Stimulated activated CD8-positive, alpha-beta memory T cell treated with anti-CD3 and anti-CD28 coated beads, Interleukin-7, amount 100 ng/mL, for 4 hours (primary cell): ENCODE results near the gene KIAA1755.

ENCODE experiments used
- DNase-seq, 2 donors: peaks; one replicate each; pipeline ENCODE4 v3.0.0-alpha.2; 2020; ENCODE audit warnings: low read depth in 2 of 2

The KIAA1755 gene

GRCh38 chr20:38184101-38184500 lies 76.4 kb downstream of the KIAA1755 start:
- no peak for DNase-seq

- no peak for DNase-seq
Observed at GRCh38 chr20:38181971-38182370, 78.6 kb downstream of the KIAA1755 start.

GRCh38 chr20:38181207-38181801 lies 79.2 kb downstream of the KIAA1755 start:
- no peak for DNase-seq

DNA sequence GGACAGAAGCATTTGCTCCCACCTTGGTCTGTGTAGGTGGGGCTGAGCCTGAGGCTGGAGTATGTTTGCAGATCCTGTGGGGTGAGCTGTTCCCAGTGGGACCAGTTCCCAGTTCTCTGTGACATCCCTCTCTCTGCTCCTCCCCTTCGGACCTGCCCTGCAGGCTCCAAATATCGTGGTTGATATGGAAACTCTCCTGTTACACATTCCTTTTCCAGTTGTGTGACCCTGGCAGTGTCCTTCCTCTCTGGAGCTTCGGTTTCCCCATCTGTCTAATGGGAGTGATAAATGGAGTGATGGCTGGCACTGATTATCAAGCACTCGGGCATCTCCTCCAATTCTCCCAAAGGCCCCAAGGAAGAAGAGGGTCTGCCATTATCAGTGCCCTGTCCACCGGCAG lies 79.8 kb downstream of the KIAA1755 start:
- DNase-seq, result no peak

- DNase-seq, result no peak
Observed at GRCh38 chr20:38179846-38180245, 80.7 kb downstream of the KIAA1755 start.

GRCh38 chr20:38178581-38178980 lies 82.0 kb downstream of the KIAA1755 start:
- no peak for DNase-seq

GRCh38 chr20:38178065-38178491 lies 82.5 kb downstream of the KIAA1755 start:
- DNase-seq, result no peak

DNA sequence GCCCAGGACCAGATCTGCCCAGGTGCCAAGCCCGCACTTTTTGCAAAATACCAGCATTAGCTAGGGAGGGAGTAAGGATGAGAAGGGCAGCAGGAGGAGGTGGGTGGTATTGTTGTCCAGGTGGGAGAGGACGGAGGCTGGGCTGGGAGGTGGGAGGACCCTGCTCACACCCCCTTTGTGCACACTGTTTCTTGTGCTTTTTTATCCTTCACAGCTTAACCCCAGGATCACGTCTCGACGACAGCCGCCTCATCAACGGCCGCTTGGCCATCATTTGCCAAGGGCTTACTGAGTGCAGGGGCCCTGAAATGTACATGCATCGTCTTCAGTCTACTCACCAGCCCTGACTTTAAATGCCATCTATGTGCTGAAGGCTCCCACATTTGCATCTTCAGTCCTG lies 83.3 kb downstream of the KIAA1755 start:
- DNase-seq, result no peak

GRCh38 chr20:38175304-38176180 lies 85.0 kb downstream of the KIAA1755 start:
- DNase-seq, result no peak

DNA sequence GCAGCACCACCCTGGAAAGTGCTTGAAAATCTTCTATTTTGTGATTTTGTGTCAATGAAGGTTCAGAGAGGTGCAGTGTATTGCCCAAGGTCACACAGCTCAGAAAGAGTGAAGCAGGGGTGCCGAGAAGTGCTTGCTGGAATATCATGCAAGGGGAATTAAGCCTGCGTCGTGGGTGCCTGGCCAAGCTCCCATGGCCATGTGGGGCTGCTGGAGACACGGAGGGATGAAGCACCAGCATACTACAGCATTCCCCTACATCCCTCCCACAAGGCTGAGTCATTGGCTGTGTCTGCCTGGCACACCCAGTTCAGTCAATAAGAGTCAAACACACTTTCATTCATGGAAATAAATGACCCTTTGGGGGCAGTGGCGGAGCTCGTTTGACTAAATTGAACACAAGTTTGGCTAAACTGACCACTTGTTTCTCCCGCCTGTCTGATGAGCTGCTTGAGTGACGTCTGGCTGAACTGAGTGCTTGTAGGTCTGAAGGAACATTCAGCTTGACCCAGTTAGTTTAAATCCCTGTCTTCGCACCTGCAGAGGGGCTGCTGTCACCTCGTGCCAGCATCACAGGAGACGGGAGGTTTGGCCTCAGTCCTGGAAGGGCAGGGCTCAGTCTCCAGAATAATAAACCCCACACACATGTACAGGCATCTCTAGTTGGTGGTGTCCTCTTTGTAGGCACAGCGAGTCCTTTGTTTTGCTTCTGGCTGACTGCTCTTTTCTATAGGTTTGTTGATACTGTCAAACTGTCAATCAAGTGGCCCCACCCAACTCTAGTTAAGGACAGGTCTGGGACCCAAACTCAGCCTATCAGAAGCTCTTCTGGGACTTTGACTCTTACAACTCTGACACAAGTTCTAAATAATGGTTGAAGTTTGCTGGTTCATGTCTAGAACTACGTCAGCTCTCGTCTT lies 87.0 kb downstream of the KIAA1755 start:
- DNase-seq, result no peak

DNA sequence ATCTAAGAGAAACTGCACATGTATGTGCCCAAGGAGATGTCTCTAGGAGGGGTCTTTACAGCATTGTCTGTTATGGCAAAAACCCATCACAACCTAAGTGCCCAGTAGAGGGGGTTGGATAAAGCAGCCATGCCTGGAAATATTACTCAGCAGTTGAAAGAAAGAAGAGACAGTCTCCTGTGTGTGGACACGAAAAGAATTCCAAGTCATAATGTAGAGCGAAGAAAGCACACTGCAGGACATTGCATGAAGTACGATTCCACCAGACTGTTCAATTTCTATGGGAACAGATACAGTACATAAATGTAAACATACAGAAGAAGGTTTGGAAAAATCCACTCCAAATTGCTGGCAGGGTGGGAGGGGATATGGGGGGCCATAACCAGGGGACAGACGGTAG lies 88.1 kb downstream of the KIAA1755 start:
- DNase-seq, result no peak

- DNase-seq, result no peak
Observed at GRCh38 chr20:38171675-38172043, 88.9 kb downstream of the KIAA1755 start.

DNA sequence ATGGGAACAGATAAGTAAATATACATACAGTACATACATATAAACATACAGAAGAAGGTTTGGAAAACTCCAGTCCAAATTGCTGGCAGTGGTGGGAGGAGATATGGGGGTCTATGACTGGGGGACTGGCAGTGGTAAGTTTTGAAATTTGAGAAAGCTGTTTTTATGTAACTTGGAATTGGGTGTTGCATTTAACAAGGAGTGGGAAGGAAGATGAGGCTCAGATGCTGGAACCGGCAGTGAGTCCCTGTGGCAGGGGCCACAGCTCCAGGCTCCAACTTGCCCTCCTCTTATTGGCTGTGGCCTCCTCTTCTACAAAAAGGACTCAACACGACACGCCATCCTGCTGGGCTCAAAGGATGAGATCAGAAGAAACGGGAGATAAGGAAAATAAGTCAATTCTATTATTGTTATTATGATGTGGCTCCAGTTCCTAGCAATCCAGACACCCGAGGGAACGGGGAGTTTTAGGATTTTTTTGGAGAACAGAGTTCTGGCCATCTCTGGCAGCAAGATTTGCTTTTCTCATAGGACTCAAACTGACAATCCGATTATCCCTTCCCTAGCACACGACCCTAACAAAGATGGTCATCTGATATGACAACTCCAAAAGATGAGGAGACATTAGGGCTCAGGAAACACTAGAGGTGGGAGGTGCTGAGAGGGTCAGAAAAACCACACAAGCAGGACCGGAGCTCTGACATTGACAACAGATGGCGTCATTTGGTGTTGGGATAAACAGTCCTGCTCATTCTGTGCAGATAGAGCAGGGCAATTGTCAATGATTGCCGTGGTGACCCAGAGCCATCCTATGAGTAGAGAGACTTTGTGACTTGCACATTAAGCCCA lies 89.5 kb downstream of the KIAA1755 start:
- no peak for DNase-seq

DNA sequence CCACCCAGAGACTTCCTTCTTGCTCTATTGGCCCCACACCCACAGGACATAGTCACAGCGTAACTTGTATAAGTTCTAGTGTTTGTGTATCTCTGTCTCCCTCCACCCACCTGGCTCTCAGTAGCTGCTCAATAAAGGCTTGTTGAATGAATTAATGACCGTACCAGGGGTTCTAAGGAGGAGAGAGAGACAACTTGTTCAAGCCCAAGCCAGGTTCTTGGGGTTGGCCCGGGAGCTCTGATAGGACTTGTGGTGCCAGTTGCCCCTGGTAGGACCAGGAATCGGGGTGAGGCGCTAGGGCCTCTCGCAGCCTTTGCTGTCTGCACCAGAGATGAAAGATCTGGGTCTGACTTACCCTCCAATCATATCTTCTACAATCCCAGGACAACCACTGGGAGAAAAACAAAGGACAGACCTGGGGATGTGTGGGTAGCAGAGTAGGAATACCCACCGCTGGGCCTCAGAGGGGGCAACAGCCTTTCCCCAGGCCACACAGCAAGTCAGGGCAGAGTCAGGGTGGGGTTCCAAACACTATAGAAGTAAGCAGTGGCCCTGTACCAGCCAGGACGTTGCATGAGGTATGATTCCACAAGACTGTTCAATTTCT lies 90.2 kb downstream of the KIAA1755 start:
- no peak for DNase-seq

DNA sequence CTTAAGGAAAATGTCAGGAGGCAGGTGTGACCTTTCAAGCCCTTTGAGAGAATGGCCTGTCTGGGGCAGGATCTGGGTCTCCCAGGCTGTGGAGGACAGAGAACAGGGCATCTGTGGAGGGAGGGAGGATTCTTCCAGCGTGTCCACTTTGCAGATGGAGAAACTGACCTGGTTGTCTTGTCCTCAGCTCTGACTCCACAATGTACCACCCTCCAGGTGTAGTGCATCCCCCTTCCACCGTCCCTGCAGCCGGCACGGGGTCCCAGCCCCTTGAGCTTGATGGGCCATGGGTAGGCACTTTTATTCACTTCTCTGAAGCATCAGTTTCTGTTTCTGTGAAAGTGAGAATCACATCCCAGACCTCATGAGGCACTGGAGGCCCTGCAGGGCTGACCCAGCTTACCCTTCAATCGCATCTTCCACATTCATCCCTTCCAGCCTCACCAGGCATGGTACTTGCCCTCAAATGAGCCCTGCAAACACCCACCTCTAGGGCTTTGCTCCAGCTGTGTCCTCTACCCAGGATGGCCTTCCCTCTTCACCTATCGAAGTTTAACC lies 90.8 kb downstream of the KIAA1755 start:
- DNase-seq, result no peak

DNA sequence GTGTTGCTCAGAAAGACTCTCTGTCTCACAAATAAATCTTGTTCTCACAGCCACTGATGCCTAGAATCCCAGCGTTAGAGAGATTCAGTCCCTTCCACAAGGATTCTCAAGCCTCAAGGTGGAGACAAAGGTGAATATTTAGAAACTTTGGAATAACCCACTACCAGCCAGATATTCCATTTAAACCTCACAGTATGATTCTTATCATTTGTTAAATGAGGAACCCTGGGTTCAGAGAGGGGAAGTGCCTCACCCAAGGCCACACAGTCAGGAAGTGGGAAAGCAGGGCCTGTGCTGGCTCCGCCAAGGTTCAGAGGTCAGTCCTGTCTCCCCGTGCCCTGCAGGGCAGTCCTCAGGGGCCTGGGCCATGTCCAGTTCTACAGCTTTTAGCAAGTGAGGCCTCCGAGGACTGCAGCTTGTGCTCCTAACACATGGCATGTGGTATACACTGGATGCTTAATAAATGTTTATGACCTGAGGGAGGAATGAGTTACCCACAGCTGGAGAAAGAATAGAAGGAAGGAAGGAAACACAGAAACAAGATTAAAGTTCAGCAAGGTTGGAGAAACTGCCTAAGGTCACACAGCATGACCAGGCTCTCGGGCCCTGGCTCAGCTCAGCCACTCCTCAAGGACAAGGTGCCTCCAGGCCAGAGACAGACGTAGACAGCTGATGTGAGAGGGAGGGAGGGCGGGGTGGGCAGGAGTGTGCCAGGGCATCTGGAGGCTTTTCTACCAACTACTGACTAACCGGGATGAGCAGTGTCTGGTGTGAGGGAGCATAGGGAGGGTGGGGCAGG lies 91.5 kb downstream of the KIAA1755 start:
- DNase-seq, result no peak

GRCh38 chr20:38167851-38168760 lies 92.4 kb downstream of the KIAA1755 start:
- DNase-seq, result no peak

DNA sequence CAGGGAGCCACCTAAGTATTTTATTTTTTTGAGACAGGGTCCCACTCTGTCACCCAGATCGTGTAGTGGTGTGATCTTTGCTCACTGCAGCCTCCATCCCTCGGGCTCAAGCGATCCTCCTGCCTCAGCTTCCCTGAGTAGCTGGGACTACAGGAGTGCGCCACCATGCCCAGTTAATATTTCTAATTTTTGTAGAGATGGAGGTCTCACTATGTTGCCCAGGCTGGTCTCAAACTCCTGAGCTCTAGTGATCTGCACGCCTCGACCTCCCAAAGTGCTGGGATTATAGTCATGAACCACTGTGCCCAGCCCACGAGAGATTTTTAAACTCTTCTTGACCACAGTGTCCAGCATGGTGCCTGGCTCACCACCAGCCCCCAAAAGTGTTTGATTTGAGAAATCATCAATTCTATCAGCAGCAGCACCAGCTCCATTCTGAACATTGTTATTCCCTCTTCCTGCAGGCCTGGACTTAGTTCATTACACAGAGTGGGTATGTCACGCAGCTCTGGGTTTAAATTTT lies 93.1 kb downstream of the KIAA1755 start:
- DNase-seq, result no peak
